Trophoblast cell (in vitro differentiated cells and primary cell): Measurements from ENCODE around the gene SPATA33.
A peak's percentile ranks its signal among the peaks of the same experiment; 100 is the strongest.
"Not testable (repeated sequence)": the region's sequence is repeated elsewhere in the genome, so short reads cannot be mapped to it uniquely, and the experiment has no call there.

Source experiments
- DNase-seq, 2 donors: peaks; one replicate each; pipeline ENCODE4 v3.0.0-alpha.2; 2016
- H2AFZ ChIP-seq: 2 replicates; pipeline ENCODE4 v1.6.1; 2013; ENCODE audit warnings: low read length, moderate library complexity, mild to moderate bottlenecking; ENCODE audit not compliant: insufficient read depth, poor library complexity
- H2AK5ac ChIP-seq: 2 replicates; pipeline ENCODE4 v1.6.1; 2013; ENCODE audit warnings: mild to moderate bottlenecking, low read length
- H2BK120ac ChIP-seq: 2 replicates; pipeline ENCODE4 v1.6.1; 2013; ENCODE audit warnings: low read length, mild to moderate bottlenecking, moderate library complexity; ENCODE audit not compliant: insufficient read depth, poor library complexity
- H2BK12ac ChIP-seq: 2 replicates; pipeline ENCODE4 v1.6.1; 2013; ENCODE audit warnings: mild to moderate bottlenecking, low read length, moderate library complexity
- H2BK5ac ChIP-seq: 2 replicates; pipeline ENCODE4 v1.6.1; 2013; ENCODE audit warnings: low read length, low read depth, moderate library complexity, mild to moderate bottlenecking; ENCODE audit not compliant: poor library complexity
- H3K14ac ChIP-seq: 2 replicates; pipeline ENCODE4 v1.6.1; 2013; ENCODE audit warnings: mild to moderate bottlenecking, low read length
- H3K18ac ChIP-seq: 2 replicates; pipeline ENCODE4 v1.6.1; 2013; ENCODE audit warnings: mild to moderate bottlenecking, low read length
- H3K23ac ChIP-seq: 2 replicates; pipeline ENCODE4 v1.6.1; 2013; ENCODE audit warnings: low read length
- H3K27ac ChIP-seq: 2 replicates; pipeline ENCODE4 v1.5.1; 2013; ENCODE audit warnings: low read depth, mild to moderate bottlenecking, inconsistent platforms, low read length, moderate library complexity
- H3K27me3 ChIP-seq: 2 replicates; pipeline ENCODE4 v1.6.1; 2013; ENCODE audit warnings: inconsistent platforms, mild to moderate bottlenecking, low read length, moderate library complexity; ENCODE audit not compliant: insufficient read depth
- H3K36me3 ChIP-seq, 2 experiments: 1 replicate in 1 of 2; 2 replicates in 1 of 2; pipeline ENCODE4 v1.6.1; 2013; ENCODE audit warnings: low read length in 2 of 2, mild to moderate bottlenecking in 2 of 2, moderate library complexity in 1 of 2; ENCODE audit not compliant: insufficient read depth in 2 of 2, control insufficient read depth in 1 of 2
- H3K4ac ChIP-seq: 2 replicates; pipeline ENCODE4 v1.6.1; 2013; ENCODE audit warnings: low read depth, mild to moderate bottlenecking, low read length, moderate library complexity
- H3K4me1 ChIP-seq, 2 experiments: 1 replicate in 1 of 2; 2 replicates in 1 of 2; pipeline ENCODE4 v1.6.1; 2013; ENCODE audit warnings: low read length in 2 of 2, mild to moderate bottlenecking in 2 of 2, moderate library complexity in 1 of 2; ENCODE audit not compliant: insufficient read depth in 2 of 2, control insufficient read depth in 1 of 2
- H3K4me2 ChIP-seq: 2 replicates; pipeline ENCODE4 v1.6.1; 2013; ENCODE audit warnings: inconsistent platforms, mild to moderate bottlenecking, low read length, moderate library complexity
- H3K4me3 ChIP-seq: 2 replicates; pipeline ENCODE4 v1.5.1; 2013; ENCODE audit warnings: mild to moderate bottlenecking, low read depth, low read length, inconsistent platforms
- H3K79me1 ChIP-seq: one replicate; pipeline ENCODE4 v1.6.1; 2013; ENCODE audit warnings: low read length
- H3K79me2 ChIP-seq: 2 replicates; pipeline ENCODE4 v1.6.1; 2013; ENCODE audit warnings: low read length, mild to moderate bottlenecking; ENCODE audit not compliant: control insufficient read depth, insufficient read depth, poor library complexity
- H3K9ac ChIP-seq: 2 replicates; pipeline ENCODE4 v1.6.1; 2013; ENCODE audit warnings: mild to moderate bottlenecking, low read length
- H3K9me3 ChIP-seq: 2 replicates; pipeline ENCODE4 v1.6.1; 2013; ENCODE audit warnings: low read depth, mild to moderate bottlenecking, control low read depth, inconsistent platforms, low read length; ENCODE audit not compliant: insufficient read depth
- H4K12ac ChIP-seq: 2 replicates; pipeline ENCODE4 v1.6.1; 2013; ENCODE audit warnings: low read depth, mild to moderate bottlenecking, low read length, moderate library complexity
- H4K8ac ChIP-seq: 2 replicates; pipeline ENCODE4 v1.6.1; 2013; ENCODE audit warnings: low read depth, mild to moderate bottlenecking, low read length, moderate library complexity
- H4K91ac ChIP-seq: one replicate; pipeline ENCODE4 v1.6.1; 2013; ENCODE audit warnings: low read depth, mild to moderate bottlenecking, low read length, moderate library complexity
- WGBS: extraction: QIAGEN DNeasy Blood & Tissue Kit; methylation state at CpG from one replicate; pipeline ENCODE4 v1.1.7; 2013; ENCODE audit warnings: missing lambda C conversion rate; ENCODE audit not compliant: insufficient read length, insufficient coverage; ENCODE audit errors: extremely low coverage; 5-methylcytosine and 5-hydroxymethylcytosine counted together

SPATA33 gene

GRCh38 chr16:89693289-89693731 lies 35.7 kb downstream of the SPATA33 start:
- Histone ChIP-seq H4K12ac (no peak overlapping the region), H4K91ac (no peak overlapping the region), H2BK12ac (no peak overlapping the region), H3K36me3 (peaks cover 76% of the 10 kb centered on the region in 2 experiments), H3K9me3 (peaks cover 4% of the 10 kb centered on the region), H3K23ac (no peak overlapping the region), H2AFZ (no peak overlapping the region), H3K27ac (no peak overlapping the region), H3K79me1 (no peaks in the 10 kb centered on the region), H2AK5ac (no peak overlapping the region), H3K9ac (no peak overlapping the region), H3K14ac (no peak overlapping the region), H3K4me3 (no peak overlapping the region), H3K4me1 (no peaks in the 10 kb centered on the region), H2BK5ac (no peak overlapping the region), H3K27me3 (no peaks in the 10 kb centered on the region), H4K8ac (no peak overlapping the region), H3K18ac (no peak overlapping the region), H2BK120ac (no peak overlapping the region), H3K4me2 (no peak overlapping the region), H3K79me2 (no peaks in the 10 kb centered on the region), H3K4ac (no peak overlapping the region)
- DNase-seq = no peak
- WGBS = no CpG with 5 or more reads among the region's 11 CpGs

DNA sequence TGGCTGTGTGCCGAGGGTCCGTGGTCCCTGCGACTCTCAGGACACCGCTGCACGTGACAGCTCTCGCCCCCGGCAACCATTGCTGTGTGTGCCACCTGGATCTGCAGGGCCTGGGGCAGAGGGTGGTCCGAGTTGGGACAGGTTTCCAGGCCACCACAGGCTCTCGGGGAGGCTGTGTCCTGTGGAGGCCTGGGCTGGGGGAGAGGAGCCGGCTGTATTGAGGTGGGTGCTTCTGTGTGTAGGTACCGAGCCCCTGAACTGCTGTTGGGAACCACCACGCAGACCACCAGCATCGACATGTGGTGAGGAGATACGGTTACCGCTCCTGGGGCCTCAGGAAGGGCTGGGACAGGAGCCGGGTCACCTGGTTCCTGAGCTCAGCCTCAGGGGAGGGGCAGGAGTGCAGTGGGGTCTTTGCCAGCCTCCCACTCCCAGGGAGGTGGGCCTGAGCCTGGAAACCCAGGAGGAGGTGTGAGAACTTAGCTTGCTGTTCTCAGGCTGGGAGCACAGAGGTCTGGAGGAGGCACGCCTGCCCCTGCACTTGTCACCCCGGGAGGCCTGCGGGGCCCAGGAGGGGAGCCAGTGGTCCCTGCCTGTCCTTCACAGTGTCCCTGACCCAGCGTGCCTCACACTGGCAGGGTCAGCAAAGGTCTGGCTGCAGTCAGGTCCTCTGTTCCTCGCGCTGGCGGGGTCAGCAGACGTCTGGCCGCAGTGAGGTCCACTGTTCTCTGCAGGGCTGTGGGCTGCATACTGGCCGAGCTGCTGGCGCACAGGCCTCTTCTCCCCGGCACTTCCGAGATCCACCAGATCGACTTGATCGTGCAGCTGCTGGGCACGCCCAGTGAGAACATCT lies 36.5 kb downstream of the SPATA33 start:
- Histone ChIP-seq H4K8ac (no peak overlapping the region), H3K14ac (no peak overlapping the region), H3K4me1 (no peaks in the 10 kb centered on the region), H3K79me2 (no peaks in the 10 kb centered on the region), H3K4ac (no peak overlapping the region), H3K4me3 (peak overlapping the region; percentile 30), H2AK5ac (no peak overlapping the region), H3K9me3 (peaks cover 3% of the 10 kb centered on the region), H3K27ac (no peak overlapping the region), H2AFZ (no peak overlapping the region), H2BK12ac (no peak overlapping the region), H3K23ac (no peak overlapping the region), H3K4me2 (no peak overlapping the region), H3K18ac (no peak overlapping the region), H3K9ac (no peak overlapping the region), H3K79me1 (no peaks in the 10 kb centered on the region), H3K27me3 (no peaks in the 10 kb centered on the region), H2BK5ac (no peak overlapping the region), H4K12ac (no peak overlapping the region), H4K91ac (no peak overlapping the region), H2BK120ac (no peak overlapping the region), H3K36me3 (peaks cover 72 to 75% of the 10 kb centered on the region in 2 experiments)
- WGBS = no CpG with 5 or more reads among the region's 32 CpGs
- no peak for DNase-seq

GRCh38 chr16:89694784-89695085 lies 37.1 kb downstream of the SPATA33 start:
- not testable (repeated sequence) for H3K4me2 ChIP-seq, H3K79me2 ChIP-seq, H3K9me3 ChIP-seq, H3K27me3 ChIP-seq, H3K4ac ChIP-seq, H4K91ac ChIP-seq, DNase-seq, H3K4me1 ChIP-seq, H2BK5ac ChIP-seq, H3K4me3 ChIP-seq, H3K79me1 ChIP-seq, H3K18ac ChIP-seq, H4K8ac ChIP-seq, H2BK120ac ChIP-seq, H2AFZ ChIP-seq, H3K23ac ChIP-seq, H3K14ac ChIP-seq, H2BK12ac ChIP-seq, H4K12ac ChIP-seq, H3K9ac ChIP-seq, H2AK5ac ChIP-seq, H3K27ac ChIP-seq
- peaks cover 69 to 73% of the 10 kb centered on the region in 2 experiments for H3K36me3 ChIP-seq
- no CpG with 5 or more reads among the region's 23 CpGs for WGBS

GRCh38 chr16:89695086-89695874 lies 37.6 kb downstream of the SPATA33 start:
- Histone ChIP-seq H3K9ac (no peak overlapping the region), H3K4me3 (no peak overlapping the region), H3K27me3 (no peaks in the 10 kb centered on the region), H2BK5ac (no peak overlapping the region), H4K91ac (no peak overlapping the region), H3K18ac (no peak overlapping the region), H3K4me1 (peaks cover 4% of the 10 kb centered on the region in 2 experiments), H4K12ac (no peak overlapping the region), H3K27ac (no peak overlapping the region), H3K9me3 (peaks cover 2% of the 10 kb centered on the region), H3K79me1 (no peaks in the 10 kb centered on the region), H3K4me2 (no peak overlapping the region), H3K23ac (no peak overlapping the region), H4K8ac (no peak overlapping the region), H3K36me3 (peaks cover 67 to 71% of the 10 kb centered on the region in 2 experiments), H3K4ac (no peak overlapping the region), H2BK120ac (no peak overlapping the region), H2AK5ac (no peak overlapping the region), H3K79me2 (no peaks in the 10 kb centered on the region), H2BK12ac (no peak overlapping the region), H2AFZ (no peak overlapping the region), H3K14ac (no peak overlapping the region)
- WGBS = no CpG with 5 or more reads among the region's 31 CpGs
- no peak for DNase-seq
